Fibroblast of lung (primary cell): ENCODE data around the gene CHAT. TPM values are rescaled to one million over a fixed set of nuclear protein-coding genes. Genes with fewer than 3 reads are reported as not detected.

ENCODE experiments used
- DNase-seq, 2 donors: peaks; one replicate each; pipeline versions ENCODE4 v3.0.0 to v3.0.0-alpha.2; 2010; ENCODE audit warnings: low read depth in 2 of 2
- H2AFZ ChIP-seq: 2 replicates; pipeline ENCODE4 v1.5.1; 2012; ENCODE audit warnings: low read length, control low read depth, inconsistent platforms
- H3K27ac ChIP-seq: 2 replicates; pipeline ENCODE4 v1.5.1; 2011; ENCODE audit warnings: low read length, control low read depth; ENCODE audit not compliant: insufficient read depth
- H3K27me3 ChIP-seq: 2 replicates; pipeline ENCODE4 v1.5.1; 2011; ENCODE audit warnings: mild to moderate bottlenecking, low read length; ENCODE audit not compliant: control insufficient read depth, insufficient read depth
- H3K36me3 ChIP-seq: 2 replicates; pipeline ENCODE4 v1.5.1; 2011; ENCODE audit warnings: low read length; ENCODE audit not compliant: control insufficient read depth, insufficient read depth
- H3K4me1 ChIP-seq: 2 replicates; pipeline ENCODE4 v1.5.1; 2011; ENCODE audit warnings: low read length; ENCODE audit not compliant: control insufficient read depth, insufficient read depth; ENCODE audit errors: extremely low read depth
- H3K4me2 ChIP-seq: 2 replicates; pipeline ENCODE4 v1.5.1; 2011; ENCODE audit warnings: low read length, control low read depth; ENCODE audit not compliant: insufficient read depth; ENCODE audit errors: extremely low read depth
- H3K4me3 ChIP-seq, 4 experiments: fragments of 200-600 bp in 1 of 4; sonication (generic) in 1 of 4; replicated peaks in 1 of 4; 2 replicates each; pipeline ENCODE4 v1.5.1; 2011 to 2016; ENCODE audit warnings: low read length in 4 of 4, low read depth in 3 of 4, mild to moderate bottlenecking in 3 of 4, control low read depth in 2 of 4, inconsistent platforms in 1 of 4, mixed read lengths in 1 of 4; ENCODE audit not compliant: insufficient read depth in 1 of 4; ENCODE audit errors: control extremely low read depth in 1 of 4
- H3K79me2 ChIP-seq: 2 replicates; pipeline ENCODE4 v1.5.1; 2012; ENCODE audit warnings: mild to moderate bottlenecking, low read length, inconsistent platforms; ENCODE audit not compliant: control insufficient read depth, insufficient read depth
- H3K9ac ChIP-seq: 2 replicates; pipeline ENCODE4 v1.5.1; 2011; ENCODE audit warnings: mild to moderate bottlenecking, low read length, control low read depth; ENCODE audit not compliant: insufficient read depth
- H3K9me3 ChIP-seq: 2 replicates; pipeline ENCODE4 v1.5.1; 2012; ENCODE audit warnings: low read depth, low read length; ENCODE audit not compliant: control insufficient read depth, insufficient read depth
- H4K20me1 ChIP-seq: 2 replicates; pipeline ENCODE4 v1.5.1; 2011; ENCODE audit warnings: low read length; ENCODE audit not compliant: control insufficient read depth, insufficient read depth; ENCODE audit errors: extremely low read depth
- CTCF ChIP-seq, 2 donors: IDR thresholded peaks in 1 of 2; conservative IDR thresholded peaks in 1 of 2; 1 replicate in 1 of 2; 2 replicates in 1 of 2; pipeline ENCODE4 v1.5.1; 2011 to 2012; ENCODE audit warnings: low read length in 2 of 2, control low read depth in 1 of 2, inconsistent platforms in 1 of 2, low read depth in 1 of 2, mild to moderate bottlenecking in 1 of 2
- EZH2 ChIP-seq: IDR thresholded peaks from 2 replicates; pipeline ENCODE4 v1.5.1; 2012; ENCODE audit warnings: low read length, control low read depth, mild to moderate bottlenecking; ENCODE audit errors: missing control alignments
- polyA plus RNA-seq, 2 donors: library from polyadenylated mRNA; depleted of rRNA in 1 of 2; stranded (reverse) in 1 of 2; unstranded in 1 of 2; fragments of >200 nt; gene quantifications; 2 replicates each; pipeline ENCODE4 v1.2.1, GENCODE V29; 2011 to 2012; ENCODE audit warnings: missing spikeins in 1 of 2
- total RNA-seq: library from RNA; depleted of rRNA; stranded (reverse); fragments of >200 nt; gene quantifications from 2 replicates; pipeline ENCODE4 v1.2.1, GENCODE V29; 2014

The CHAT gene
- total and polyA plus RNA-seq, 2 donors (not counting 1 experiment from before 2014, with no cell fraction given), result not detected

- no peaks in the 10 kb centered on the region for H3K79me2 ChIP-seq
- no peaks in the 10 kb centered on the region for H3K4me1 ChIP-seq
These were observed 39.6 kb downstream of the CHAT start for GRCh38 chr10:49653273-49653929.

GRCh38 chr10:49654036-49654693 is 40.3 kb downstream of the CHAT start:
- H3K36me3 ChIP-seq, result no peaks in the 10 kb centered on the region
- H3K79me2 ChIP-seq, result no peaks in the 10 kb centered on the region
- DNase-seq, result no peak
- H3K27ac ChIP-seq, result no peak overlapping the region
- no peaks in the 10 kb centered on the region for H3K4me1 ChIP-seq
- H3K9me3 ChIP-seq, result no peaks in the 10 kb centered on the region
- TF ChIP-seq CTCF (conservative IDR thresholded peaks at IDR 0.05 in 1 of 2, IDR thresholded peaks at IDR 0.05 in 1 of 2; ENCODE audit: low read depth in 1 of 2, low read length in 2 of 2) (no peak), EZH2 (no peak)
- H4K20me1 ChIP-seq, result no peaks in the 10 kb centered on the region
- no peak overlapping the region for H3K4me2 ChIP-seq
- H3K9ac ChIP-seq, result no peak overlapping the region
- H2AFZ ChIP-seq, result no peak overlapping the region
- no peaks in the 10 kb centered on the region for H3K27me3 ChIP-seq
- no peak overlapping the region for H3K4me3 ChIP-seq

More at GRCh38 chr10:49653273-49653929, 39.6 kb downstream of the CHAT start:
- no peak overlapping the region for H3K4me2 ChIP-seq
- no peaks in the 10 kb centered on the region for H3K9me3 ChIP-seq
- no peak overlapping the region for H3K4me3 ChIP-seq
- H2AFZ ChIP-seq, result no peak overlapping the region
- H3K27ac ChIP-seq, result no peak overlapping the region
- DNase-seq, result no peak
- H3K27me3 ChIP-seq, result no peaks in the 10 kb centered on the region
- no peak overlapping the region for H3K9ac ChIP-seq
- TF ChIP-seq CTCF (conservative IDR thresholded peaks at IDR 0.05 in 1 of 2, IDR thresholded peaks at IDR 0.05 in 1 of 2; ENCODE audit: low read depth in 1 of 2, low read length in 2 of 2) (no peak), EZH2 (no peak)
- no peaks in the 10 kb centered on the region for H4K20me1 ChIP-seq
- no peaks in the 10 kb centered on the region for H3K36me3 ChIP-seq

- no peak overlapping the region for H2AFZ ChIP-seq
- no peak for DNase-seq
- H3K36me3 ChIP-seq, result no peaks in the 10 kb centered on the region
These were observed 41.3 kb downstream of the CHAT start for GRCh38 chr10:49655099-49655498.

More at GRCh38 chr10:49655099-49655498, 41.3 kb downstream of the CHAT start:
- Histone ChIP-seq H3K4me1 (no peaks in the 10 kb centered on the region), H4K20me1 (no peaks in the 10 kb centered on the region), H3K4me3 (no peak overlapping the region), H3K9ac (no peak overlapping the region), H3K79me2 (no peaks in the 10 kb centered on the region), H3K27me3 (no peaks in the 10 kb centered on the region), H3K4me2 (no peak overlapping the region), H3K27ac (no peak overlapping the region), H3K9me3 (no peaks in the 10 kb centered on the region)
- TF ChIP-seq EZH2 (no peak), CTCF (conservative IDR thresholded peaks at IDR 0.05 in 1 of 2, IDR thresholded peaks at IDR 0.05 in 1 of 2; ENCODE audit: low read depth in 1 of 2, low read length in 2 of 2) (no peak)
